T-helper 2 cell treated with Interferon-gamma antibody and Interleukin-4, amounts not matched to agents 100 ng/mL and 5 ng/mL, for 36 hours (primary cell): ENCODE results near the gene TOMM7. TPM values are rescaled to one million over a fixed set of nuclear protein-coding genes. Genes with fewer than 3 reads are reported as not detected.

Source experiments
- intact Hi-C: fragments of 100-400 bp; cut with micrococcal nuclease; formaldehyde crosslinking; loops from one replicate; pipeline ENCODE4 v1.15.1; 2023
- total RNA-seq: library from RNA; stranded (reverse); gene quantifications from 2 replicates; pipeline ENCODE4 v1.2.3, GENCODE V29; 2022

TOMM7 gene
- 264 and 277 TPM in 2 replicates for total RNA-seq

DNA sequence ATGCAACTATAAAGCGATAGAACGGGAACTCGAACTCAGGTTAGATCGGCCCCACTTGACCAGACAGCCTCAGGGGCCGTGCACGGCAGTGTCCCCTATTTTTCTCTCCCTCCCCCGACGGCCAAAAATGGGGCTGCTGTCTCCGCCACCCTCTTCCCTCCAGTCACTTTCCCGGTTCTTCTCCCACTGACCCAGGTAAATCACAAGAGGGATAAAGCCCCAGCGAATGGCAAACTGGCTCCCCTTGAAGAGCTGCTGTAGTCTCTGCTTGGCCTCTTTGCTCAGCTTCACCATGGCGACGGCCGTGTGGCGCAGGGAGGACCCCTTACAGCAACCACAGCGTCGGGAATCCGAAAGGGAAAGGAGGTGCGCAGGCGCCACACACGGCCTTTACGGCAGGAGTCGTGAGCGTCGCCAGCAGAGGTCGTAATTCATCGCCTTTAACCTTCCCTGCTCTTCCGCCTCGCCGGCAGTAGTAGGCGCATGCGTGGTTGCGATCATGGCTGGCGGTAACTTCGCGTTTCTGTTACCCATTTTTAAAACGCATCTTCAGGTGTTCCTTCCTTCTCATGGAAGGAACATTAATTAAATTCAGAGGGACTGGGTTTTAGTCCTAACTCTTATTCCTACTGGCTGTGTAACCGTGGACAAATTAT is at the start of gene TOMM7:
Gene TOMM7 (minus strand): TSS at position 364 of the 656 bp plus-strand sequence. CDS start 70 bp downstream, at position 294.
- intact Hi-C loops, result loop anchor here (1.0 to 10.0 kb wide), 9 partner anchors 32 to 710 kb away; partner anchors contain the start of genes HYCC1, IGF2BP3, KLHL7 and MALSU1

DNA sequence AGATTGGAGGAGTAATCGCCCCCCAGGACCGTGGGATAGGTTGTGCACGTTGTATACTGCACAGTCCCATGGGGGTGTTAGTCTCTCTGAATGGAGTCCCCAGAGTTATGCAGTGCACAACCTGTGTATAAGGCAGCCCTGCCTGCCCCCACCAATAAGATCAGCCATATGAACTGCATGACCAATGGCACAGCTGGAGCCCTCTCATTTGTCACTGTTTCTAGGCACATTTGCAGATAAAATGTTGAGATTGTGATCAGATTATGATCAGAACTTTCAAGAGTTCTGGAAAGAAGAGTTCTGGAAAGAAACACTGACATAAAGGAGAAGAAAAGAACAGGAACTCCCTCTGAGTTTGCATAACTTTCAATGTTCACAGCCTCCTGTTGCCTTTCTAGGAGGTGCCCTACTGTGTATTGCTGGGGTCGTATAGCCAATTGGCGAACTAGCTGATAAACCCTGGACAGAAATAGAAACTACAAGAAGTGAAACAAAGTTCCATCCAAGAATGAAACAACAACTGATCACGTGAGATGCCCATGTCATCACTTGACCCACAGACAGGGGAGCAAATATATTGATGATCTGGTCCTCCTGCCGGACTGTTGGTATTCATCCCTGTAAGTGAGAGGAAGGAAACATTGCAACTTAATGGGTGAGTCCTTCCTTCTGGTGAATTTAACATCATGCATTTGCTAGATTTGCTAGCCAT is 49.6 kb upstream of the TOMM7 start:
- intact Hi-C loops, result no loop called here

DNA sequence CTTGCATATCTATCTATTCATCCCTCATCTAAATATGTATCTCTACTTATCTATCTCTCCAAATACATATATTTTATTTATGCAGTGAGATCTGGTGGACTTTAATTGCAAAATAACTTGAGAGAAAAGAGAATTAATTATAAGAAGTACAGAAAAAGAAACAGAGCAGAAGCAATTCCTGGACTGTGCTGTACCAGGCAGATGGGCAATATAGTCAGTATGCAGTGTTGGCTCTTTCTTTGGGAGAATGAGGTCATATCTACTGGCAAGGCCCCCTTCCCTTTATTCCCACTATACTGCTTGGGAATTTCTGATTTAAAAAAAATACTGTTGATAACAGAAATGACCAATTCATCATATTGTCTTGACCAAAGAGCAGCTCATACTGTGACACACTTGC is 49.0 kb upstream of the TOMM7 start:
- intact Hi-C loops, result no loop called here

DNA sequence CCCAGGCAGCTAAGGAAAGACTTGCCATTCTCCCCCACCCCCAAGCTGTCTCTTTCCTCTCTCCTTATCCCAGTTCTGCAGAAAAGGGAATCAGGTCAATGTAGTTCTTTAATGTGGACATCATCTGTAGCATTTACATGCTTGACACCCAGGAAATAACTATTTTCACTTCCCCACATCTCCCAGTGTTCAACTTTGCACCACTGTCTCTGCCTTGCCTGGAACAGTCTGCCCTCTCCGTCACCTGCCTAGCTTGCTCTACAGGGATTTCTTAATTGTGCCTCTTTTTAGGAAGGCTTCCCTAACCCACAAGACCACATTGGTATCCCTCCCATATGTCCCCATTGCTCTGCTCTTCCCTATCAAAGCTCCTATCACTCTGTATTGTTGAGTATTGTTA is 45.9 kb upstream of the TOMM7 start:
- intact Hi-C loops, result no loop called here

DNA sequence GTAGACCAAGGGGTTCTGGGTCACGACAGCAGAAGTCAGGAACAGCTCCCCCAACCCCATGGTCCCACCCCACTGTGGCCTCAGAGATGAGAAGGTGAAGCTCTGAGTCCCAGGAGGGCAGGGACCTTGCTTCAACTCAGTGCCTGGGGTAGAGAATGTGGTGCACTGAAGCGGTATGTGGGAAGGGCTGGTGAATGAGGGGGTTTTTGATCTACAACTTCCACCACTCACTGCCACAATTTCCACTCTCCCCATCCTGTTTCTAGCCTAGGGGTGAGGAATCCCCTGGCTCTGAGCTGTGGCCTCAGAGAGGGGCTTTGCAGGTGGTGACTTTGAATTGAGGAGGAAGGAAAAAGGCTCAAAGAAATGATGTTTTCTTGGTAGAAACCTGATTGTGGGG is 44.9 kb upstream of the TOMM7 start:
- intact Hi-C loops, result no loop called here

DNA sequence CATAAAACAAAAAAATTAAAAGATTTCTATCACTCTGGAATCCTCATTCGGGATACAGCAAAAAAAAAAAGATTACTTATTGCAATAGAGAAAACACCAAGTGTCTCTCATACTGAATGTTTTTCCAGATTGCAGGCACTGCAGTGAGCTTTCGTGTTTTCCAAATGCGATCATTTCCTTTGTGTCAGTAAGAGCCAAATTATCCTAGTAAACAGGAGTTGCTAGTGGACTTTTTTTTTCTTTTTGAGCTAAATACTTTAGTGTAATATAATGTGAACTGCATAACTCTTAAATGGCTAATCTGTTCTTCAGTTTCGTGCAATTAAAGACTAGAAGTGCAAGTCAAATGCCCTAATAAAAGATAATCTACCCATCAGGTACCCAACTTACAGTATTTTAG is 44.4 kb upstream of the TOMM7 start:
- intact Hi-C loops, result no loop called here

DNA sequence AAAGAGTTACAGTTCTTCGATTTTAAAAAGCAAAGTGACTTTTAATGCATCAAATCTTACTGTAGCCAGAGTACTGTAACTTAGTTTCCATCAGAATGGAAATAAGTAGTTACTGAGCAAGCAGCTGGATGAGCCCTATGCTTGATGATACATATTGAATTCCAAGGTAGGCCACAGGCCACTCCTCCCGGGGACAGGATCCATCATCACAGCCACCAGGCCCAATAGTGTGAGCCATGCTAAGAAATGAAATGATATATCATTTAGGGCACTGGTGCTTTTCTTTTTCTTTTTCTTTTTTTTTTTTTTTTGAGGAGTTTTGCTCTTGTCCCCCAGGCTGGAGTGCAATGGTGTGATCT is 42.9 kb upstream of the TOMM7 start:
- intact Hi-C loops, result no loop called here

DNA sequence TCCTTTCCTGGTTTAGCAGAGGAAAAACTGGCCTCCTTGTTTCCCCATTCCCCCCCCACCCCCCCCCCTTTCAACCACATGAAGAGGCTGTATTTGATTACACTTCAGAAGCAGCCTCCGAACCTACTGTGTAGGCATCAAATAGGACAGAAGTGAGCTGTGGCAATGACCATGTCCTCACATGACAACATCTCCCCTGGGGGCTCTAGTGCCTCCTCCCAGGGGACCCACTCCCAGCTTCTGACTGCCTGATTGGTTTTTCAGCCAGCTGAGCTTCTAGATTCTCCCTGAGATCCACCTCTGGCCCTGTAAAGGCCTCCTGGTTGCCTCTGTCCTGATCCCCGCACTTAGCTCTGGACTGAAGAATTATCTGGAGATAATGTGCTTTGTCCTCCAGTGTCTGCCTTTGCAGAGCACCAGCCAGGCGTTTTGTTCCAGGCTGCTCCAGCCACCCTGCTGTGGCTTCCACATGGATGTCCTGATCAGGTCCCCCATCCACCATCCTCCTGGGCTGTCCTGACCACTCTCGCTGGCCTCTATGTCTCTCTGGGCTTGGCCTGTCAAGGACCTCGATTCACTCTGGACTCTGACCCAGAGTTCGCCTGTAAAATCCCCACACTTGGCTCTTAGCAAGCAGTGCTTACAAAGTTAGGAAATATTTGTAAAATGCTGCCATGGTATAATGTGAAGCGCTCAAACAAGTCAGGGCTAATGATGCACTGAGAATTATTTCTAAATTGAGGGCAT is 42.4 kb upstream of the TOMM7 start:
- intact Hi-C loops, result no loop called here

DNA sequence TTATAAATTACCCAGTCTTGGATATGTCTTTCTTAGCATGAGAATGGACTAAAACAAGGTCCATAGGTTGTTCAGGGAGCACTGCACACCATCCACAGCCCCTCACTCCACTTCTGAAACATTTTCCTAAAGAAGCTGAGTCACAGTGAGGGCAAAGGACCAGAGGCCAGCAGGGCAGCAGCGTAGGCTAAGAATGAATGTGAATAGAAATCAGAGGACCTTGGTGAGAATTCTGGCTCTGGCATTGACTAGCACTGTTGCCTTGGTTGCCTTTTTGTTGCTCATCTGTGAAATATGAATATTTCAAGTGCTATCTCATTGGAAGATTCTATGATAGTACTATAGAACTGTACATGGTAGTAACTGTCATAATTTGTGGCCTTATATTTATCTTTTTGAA is 41.7 kb upstream of the TOMM7 start:
- intact Hi-C loops, result no loop called here

DNA sequence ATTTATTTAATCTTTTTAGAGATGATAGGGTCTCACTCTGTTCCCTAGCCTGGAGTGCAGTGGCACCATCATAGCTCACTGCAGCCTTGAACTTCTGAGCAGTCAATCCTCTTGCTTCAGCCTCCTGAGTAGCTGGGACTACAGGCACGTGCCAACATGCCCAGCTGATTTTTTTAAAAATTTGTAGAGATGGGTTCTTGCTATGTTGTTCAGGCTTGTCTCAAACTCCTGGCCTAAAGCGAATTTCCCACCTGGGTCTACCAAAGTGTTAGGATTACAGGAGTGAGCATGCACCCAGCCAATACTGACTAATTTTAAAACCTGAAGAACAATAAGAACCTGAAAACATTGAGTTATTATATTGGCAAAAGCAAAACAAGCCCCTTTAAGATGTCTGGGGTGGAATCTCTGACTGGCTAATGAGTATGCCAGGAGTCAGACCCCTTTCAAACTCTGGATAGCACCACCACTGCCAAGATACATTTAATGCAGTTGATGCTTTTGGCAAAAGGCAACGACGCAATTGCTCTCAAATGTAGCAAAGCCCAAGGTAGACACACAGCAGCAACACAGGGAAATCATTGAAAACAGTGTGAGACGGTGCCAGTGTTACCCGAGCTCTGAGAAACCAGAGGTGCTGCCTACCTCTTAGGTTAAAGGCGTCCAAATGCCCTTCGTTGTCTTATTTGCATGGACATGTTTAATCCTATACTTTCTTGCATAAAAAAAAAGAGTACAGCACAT is 40.7 kb upstream of the TOMM7 start:
- intact Hi-C loops, result no loop called here

DNA sequence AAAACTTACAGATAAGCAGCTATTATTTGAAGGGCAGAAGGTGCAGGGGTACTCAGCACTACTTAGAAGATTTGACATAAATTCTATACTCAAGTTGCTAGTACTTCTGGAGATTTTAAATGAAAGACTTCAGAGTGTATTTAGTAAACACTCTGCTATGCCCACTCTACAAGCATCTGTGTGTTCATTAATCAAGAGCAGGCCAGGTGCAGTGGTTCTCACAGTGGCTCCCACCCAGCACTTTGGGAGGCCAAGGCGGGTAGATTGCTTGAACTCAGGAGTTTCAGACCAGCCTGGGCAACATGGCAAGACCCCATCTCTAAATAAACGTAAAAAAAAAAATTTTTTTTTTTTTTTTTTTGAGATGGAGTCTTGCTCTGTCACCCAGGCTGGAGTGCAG is 38.9 kb upstream of the TOMM7 start:
- intact Hi-C loops, result no loop called here

DNA sequence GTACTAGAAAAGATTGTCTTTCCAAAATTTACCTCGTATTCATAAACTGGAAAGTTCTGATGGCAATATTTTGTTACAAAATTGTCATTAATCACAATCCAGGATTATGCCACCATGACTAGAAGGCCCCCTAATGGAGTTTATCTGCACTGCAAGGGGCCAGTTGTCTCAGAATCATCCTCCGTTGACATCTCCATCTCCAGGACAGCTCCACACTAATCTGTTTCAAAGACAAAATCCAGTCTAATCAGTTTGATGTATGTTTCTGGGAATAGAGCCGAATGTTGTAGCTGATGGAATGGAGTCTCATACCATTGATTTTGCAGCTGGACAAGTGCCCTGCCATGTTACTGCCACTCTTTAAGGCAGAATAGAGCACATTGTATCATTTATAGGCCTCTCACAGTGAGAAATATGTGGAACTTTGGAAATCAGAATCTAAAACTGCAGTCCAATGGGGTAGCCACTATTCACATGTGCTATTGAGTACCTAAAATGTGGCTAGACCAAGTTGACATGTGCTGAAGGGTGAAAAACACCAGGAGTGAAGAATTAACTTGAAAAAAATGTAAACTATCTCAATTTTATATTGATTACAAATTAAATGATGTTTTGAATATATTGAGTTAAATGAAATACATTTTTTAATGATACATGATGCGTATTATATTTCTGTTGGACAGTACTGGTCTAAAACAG is 38.3 kb upstream of the TOMM7 start:
- intact Hi-C loops, result no loop called here

DNA sequence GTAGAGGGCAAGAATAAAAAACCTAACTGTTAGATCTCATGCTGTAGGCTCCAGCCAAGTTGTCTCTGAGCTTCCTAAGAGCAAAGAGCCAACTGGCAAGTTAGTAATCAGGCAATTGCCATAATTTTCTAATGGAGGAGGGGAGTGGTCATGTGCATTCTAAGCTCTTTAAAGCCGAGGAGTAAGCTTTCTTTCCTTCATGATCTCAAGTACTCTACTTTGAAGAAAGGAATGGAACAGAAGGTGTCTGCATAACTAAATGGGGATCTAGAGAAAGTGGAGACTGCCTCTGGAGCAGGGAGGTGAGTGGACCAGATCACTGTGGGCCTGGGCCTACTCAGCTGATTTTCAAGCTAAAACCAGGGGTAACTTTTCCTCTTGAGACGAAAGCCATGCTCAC is 37.7 kb upstream of the TOMM7 start:
- intact Hi-C loops, result no loop called here

DNA sequence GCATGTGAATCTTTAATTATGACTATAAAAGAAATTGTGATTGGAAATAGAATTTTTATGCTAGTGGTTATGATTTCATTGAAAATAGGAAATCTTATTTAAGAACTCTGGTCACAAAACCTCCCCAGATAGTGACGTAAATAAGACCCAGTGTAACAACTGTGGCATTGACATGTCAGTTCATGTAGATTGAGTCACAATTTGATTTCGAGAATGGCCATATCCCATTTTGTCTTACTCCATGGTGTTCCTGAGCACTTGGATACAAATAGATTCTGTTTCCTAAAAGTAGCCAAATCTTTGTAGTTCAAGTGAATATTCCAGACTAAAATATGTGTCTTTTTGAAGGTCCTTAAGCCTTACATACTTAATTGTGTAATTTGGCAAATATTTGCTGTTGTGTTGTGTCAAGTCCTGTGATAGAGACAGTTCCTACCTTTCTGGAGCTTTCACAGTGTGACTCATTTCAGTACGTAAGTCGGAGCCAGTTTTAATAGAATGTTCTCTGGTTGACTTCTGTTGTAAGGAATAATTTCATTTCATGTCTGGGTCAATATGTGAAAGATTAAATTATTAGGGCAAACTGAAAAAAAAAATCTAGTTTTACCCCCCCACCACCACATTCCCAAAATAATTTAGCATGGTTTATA is 37.1 kb upstream of the TOMM7 start:
- intact Hi-C loops, result no loop called here

DNA sequence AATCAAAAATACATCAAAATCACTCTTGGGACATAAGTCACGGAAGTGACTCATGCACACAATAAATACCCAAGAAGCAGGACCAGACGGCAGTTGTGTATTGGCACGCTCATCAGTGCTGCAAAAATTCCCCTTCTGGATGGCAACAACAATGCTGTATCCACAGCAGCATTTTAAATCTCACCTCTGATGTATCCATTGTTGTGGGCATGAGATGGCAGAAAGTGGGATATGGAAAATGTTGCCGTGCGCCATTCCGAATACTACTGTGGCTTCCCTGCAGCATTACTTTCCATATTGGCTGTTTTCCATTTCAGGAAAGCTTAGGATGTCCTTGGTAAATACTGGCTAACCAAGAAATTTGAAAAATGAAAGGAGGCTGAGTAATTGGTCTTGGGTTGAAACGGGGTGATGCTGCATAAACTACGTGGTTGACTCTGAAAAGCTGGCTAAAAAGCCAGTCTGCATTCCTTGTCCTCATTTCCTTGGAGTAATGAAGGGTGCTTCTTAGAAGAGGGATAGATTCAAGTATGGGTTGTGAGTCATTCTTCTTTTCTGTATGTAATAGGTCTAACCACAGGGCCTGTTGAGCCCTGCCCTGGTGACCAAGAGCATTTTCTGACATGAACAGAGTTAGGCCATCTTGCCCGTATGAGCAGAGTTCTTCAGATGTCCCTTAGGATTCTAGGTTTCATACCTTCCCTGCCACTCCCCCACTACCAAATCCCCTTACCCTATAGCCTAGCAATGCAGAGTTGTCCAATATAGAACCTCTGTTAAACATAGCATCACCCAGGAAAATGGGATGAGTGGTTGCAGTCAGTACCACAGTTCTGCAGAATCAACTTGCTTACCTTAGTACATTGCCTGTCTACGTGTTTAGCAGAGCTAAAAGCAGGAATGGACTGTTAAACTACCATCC is 36.3 kb upstream of the TOMM7 start:
- intact Hi-C loops, result no loop called here

DNA sequence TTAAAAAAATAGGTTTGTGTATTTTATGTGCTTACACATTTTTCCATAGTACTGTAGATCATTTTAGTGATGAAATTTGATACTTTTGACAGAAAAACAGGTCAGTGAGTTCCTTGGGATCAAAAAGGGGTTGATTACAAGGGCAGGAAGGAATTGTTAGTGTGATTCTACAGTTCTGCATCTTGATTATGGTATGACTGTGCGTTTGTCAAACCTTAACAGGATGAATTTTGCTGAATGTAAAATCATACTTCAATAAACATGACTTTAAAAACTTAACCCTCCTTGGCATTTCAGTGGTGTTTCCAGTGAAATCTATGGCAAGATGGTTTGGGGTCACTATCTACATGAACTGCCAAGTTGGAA is 35.6 kb upstream of the TOMM7 start:
- intact Hi-C loops, result no loop called here

DNA sequence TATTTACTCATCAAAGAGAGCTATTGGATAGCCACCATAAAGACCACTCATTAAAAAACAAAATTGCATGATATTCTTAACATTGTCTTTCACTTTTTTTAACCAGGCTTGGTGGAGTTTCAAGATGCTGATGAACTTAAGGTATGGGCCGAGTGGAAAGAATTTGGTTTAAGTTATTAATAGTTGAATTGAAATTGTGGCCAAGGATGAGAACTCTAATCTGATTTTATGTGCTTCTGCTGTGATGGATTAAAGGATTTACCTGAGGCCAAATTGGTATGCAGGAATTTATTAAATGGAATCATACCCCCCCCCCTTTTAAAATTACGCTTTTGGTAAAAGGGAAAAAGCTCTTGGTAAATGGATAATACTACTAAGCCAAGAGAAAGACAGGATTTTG is 33.8 kb upstream of the TOMM7 start:
- intact Hi-C loops, result no loop called here

DNA sequence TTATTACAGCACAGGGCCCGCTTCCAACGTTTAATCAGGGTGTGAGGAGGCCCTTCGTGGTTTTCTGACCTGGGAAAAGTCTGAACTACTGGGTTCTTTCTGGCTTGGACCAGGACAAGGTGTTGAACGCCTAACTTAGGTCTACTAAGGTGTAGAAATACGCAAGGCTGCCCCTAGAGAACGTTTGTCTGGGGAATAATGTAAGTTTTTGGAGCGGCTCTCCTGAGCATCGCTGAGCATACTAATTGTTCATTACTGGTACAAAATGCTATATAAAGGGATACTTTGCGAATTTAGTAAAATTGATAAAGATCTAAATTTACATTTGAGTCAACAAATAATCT is 32.4 kb upstream of the TOMM7 start:
- intact Hi-C loops, result loop anchor here (2.0 kb wide), 1 partner anchor 328 kb away; the partner anchor contains the start of gene NUP42
